Right lobe of liver (tissue), 6 donors: ENCODE measurements around the gene CAPN6. TPM values are rescaled to one million over a fixed set of nuclear protein-coding genes. Genes with fewer than 3 reads are reported as not detected.

Experiments used
- ATAC-seq, 4 donors: fragments of 200-7000 bp; cut with Tn5 transposase; one replicate each; pipeline ENCODE4 v1.9.1; 2020; ENCODE audit warnings: mild to moderate bottlenecking in 4 of 4, moderate library complexity in 4 of 4
- DNase-seq, 3 donors: peaks; one replicate each; pipeline ENCODE4 v3.0.0-alpha.2; 2020
- H3K27ac ChIP-seq, 3 donors: fragments of 200-600 bp; one replicate each; pipeline ENCODE4 v1.8.0; 2022
- H3K27me3 ChIP-seq, 2 donors: fragments of 200-600 bp; one replicate each; pipeline ENCODE4 v1.8.0; 2022
- H3K36me3 ChIP-seq, 4 donors: fragments of 200-600 bp; sonication (generic) in 1 of 4; one replicate each; pipeline versions ENCODE4 v1.5.1 to v1.8.0; 2017 to 2022; ENCODE audit warnings: control low read depth in 1 of 4
- H3K4me1 ChIP-seq, 4 donors: fragments of 200-600 bp; sonication (generic) in 1 of 4; one replicate each; pipeline versions ENCODE4 v1.5.1 to v1.8.0; 2017 to 2022; ENCODE audit warnings: control low read depth in 1 of 4
- H3K4me3 ChIP-seq, 3 donors: fragments of 200-600 bp; one replicate each; pipeline ENCODE4 v1.8.0; 2022
- H3K9me3 ChIP-seq, 4 donors: fragments of 200-600 bp; sonication (generic) in 1 of 4; one replicate each; pipeline versions ENCODE4 v1.5.1 to v1.8.0; 2017 to 2022; ENCODE audit warnings: control low read depth in 1 of 4
- POLR2A ChIP-seq: fragments of 450-650 bp; IDR thresholded peaks from one replicate; pipeline ENCODE4 v1.6.1; 2017; ENCODE audit warnings: antibody characterized with exemption, mild to moderate bottlenecking
- WGBS: methylation state at CpG from one replicate; pipeline ENCODE4 v1.1.6; 2018; ENCODE audit warnings: low coverage, low lambda C conversion rate; ENCODE audit not compliant: insufficient coverage; ENCODE audit errors: missing lambda C conversion rate; 5-methylcytosine and 5-hydroxymethylcytosine counted together
- intact Hi-C, 2 donors: fragments of 100-400 bp; cut with DNase I; formaldehyde crosslinking; loops; one replicate each; pipeline versions ENCODE4 v1.11.2 to v1.14.1; 2022
- total RNA-seq, 6 experiments: library from RNA; depleted of rRNA in 2 of 6; stranded (reverse); fragments of >200 nt in 2 of 6; fragmentation: NEBNext Ultra II Directional in 3 of 6; extraction: Animal tissue kit (Norgen Biotek cat#: 25700) in 3 of 6; gene quantifications; one replicate each; pipeline versions ENCODE4 v1.1.0 to v1.2.4, GENCODE V29; 2016 to 2023
- TF ChIP-seq, protein P1 (sequence below), 4 donors: fragments of 200-600 bp in 3 of 4; fragments of 450-650 bp in 1 of 4; IDR thresholded peaks; one replicate each; pipeline versions ENCODE4 v1.5.1 to v1.8.0; 2016 to 2022; ENCODE audit warnings: antibody characterized with exemption in 4 of 4, mild to moderate bottlenecking in 2 of 4
- donor health status: DM: no; HTN: yes; CAD: no.
- donor health status: DM: no; HTN: no; CAD: no.
- donor health status: DM: no; HTN: no; CAD: no.
- donor health status: DM: no; HTN: yes; CAD: no.
- donor health status: DM: no; HTN: yes; CAD: no.

CAPN6 gene
- total RNA-seq, 6 experiments from 2014 or later, result 0.12 to 0.44 (median 0.17) TPM

DNA sequence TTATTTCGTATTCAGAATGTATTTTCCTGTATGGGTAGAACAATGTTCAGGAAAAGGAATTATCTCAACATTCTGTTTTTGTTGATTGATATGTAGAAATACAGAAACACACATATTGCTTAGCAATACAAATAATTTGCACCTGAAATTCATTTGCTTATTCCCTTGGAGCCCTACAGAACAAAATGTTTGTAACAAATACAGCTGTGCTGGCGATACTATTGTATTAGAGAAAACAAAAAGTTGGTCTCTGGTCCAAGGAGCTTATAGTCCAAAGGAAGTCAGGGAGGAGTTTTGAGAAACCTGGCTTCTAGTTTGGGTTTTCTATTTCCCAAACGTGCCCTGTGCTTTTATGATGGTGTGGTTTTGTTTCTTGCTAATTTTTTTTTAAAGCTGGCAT, 37.8 kb upstream of the CAPN6 start:
- H3K4me1 ChIP-seq, result no peaks in the 10 kb centered on the region
- H3K4me3 ChIP-seq, result no peak overlapping the region
- no peaks in the 10 kb centered on the region for H3K9me3 ChIP-seq
- no peak for DNase-seq
- no peak for TF ChIP-seq POLR2A
- TF ChIP-seq, protein P1, sequence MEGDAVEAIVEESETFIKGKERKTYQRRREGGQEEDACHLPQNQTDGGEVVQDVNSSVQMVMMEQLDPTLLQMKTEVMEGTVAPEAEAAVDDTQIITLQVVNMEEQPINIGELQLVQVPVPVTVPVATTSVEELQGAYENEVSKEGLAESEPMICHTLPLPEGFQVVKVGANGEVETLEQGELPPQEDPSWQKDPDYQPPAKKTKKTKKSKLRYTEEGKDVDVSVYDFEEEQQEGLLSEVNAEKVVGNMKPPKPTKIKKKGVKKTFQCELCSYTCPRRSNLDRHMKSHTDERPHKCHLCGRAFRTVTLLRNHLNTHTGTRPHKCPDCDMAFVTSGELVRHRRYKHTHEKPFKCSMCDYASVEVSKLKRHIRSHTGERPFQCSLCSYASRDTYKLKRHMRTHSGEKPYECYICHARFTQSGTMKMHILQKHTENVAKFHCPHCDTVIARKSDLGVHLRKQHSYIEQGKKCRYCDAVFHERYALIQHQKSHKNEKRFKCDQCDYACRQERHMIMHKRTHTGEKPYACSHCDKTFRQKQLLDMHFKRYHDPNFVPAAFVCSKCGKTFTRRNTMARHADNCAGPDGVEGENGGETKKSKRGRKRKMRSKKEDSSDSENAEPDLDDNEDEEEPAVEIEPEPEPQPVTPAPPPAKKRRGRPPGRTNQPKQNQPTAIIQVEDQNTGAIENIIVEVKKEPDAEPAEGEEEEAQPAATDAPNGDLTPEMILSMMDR (IDR thresholded peaks at IDR 0.05), result no peak
- H3K36me3 ChIP-seq, result no peaks in the 10 kb centered on the region
- intact Hi-C loops, result no loop called here
- ATAC-seq, result no peak
- 26% methylated on average over 2 of the region's 3 CpGs for WGBS
- H3K27ac ChIP-seq, result no peak overlapping the region
- H3K27me3 ChIP-seq, result peaks cover 0 to 5% of the 10 kb centered on the region in 2 donors

DNA sequence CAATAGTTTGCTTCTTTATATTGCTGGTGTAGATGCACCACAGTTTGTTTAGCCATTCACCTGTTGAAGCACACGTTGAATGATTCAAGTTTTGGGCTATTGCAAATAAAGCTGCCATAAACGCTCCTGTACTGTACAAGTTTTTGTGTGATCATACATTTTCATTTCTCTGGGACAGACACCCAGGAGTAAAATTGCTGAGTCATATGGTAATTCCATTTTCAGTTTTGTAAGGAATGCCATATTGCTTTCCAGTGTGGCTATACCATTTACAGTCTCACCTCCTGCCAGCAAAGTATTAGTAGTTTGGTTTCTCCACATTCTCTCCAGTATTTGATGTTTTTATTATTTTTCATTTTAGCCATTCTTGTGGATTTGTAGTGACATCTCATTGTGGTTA, 32.0 kb upstream of the CAPN6 start:
- Histone ChIP-seq H3K9me3 (no peaks in the 10 kb centered on the region), H3K4me1 (no peaks in the 10 kb centered on the region), H3K36me3 (no peaks in the 10 kb centered on the region), H3K27me3 (no peaks in the 10 kb centered on the region), H3K27ac (no peak overlapping the region), H3K4me3 (no peak overlapping the region)
- WGBS, result 52% methylated on average over 2 of the region's 2 CpGs
- DNase-seq, result no peak
- no peak for TF ChIP-seq POLR2A
- TF ChIP-seq, protein P1 (IDR thresholded peaks at IDR 0.05), result no peak
- ATAC-seq, result no peak
- intact Hi-C loops, result no loop called here

DNA sequence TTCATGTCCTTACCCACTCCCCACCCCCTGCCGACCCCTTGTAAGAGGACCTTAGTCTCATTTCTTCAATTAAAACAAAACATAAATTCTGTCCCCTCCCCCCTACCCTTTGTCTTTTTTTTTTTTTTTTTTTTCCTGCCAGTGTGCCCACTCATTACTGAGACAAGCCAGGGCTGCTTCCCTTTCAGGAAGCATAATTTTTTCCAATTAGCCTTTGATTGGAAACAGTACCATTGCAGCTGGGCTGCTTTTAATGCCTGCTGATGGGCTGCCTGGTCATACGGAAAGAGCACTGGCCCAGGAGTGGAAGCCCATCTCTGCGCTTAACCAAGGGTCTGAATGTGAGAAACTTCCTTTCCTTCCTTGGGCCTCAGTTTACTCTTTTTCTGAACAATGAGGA, 18.6 kb upstream of the CAPN6 start:
- no peaks in the 10 kb centered on the region for H3K9me3 ChIP-seq
- no peaks in the 10 kb centered on the region for H3K36me3 ChIP-seq
- H3K4me1 ChIP-seq, result peaks cover 0 to 5% (median 2%) of the 10 kb centered on the region in 4 donors
- 73% methylated on average over 3 of the region's 3 CpGs for WGBS
- DNase-seq (no peak), ATAC-seq (no peak)
- H3K4me3 ChIP-seq, result no peak overlapping the region
- TF ChIP-seq POLR2A, result no peak
- TF ChIP-seq, protein P1 (IDR thresholded peaks at IDR 0.05), result no peak
- no peak overlapping the region for H3K27ac ChIP-seq
- intact Hi-C loops, result no loop called here
- H3K27me3 ChIP-seq, result no peaks in the 10 kb centered on the region

DNA sequence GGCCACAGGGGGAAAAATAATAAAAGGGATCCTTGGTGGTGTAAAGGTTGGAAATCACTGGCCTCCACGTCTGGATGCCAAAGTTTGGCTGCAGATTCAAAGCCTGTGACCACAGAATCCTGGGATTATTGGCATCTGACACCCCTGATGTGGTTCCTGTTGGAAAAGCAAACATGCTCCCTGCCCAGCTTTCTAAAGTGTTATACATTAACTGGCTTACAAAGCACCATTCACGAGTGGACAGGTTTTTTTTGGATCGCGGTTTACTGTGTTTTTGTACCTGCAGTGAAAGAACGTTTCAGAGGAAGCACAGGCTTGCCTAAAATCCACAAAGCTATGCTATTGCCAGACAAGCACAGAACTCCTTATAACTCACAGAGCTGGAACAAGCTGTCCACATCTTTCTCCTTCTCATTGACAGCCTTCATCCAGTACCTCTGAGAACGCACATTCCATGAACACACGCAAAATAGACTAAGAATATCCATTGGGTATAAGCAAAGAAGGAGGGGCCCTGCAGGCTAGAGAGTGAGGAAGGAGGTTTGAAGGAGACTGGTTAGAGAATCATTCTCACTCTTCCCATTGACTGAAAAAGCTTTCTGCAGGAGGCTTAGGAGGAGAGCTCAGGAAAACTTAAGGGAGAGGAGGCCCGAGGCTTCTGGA, 14.5 kb upstream of the CAPN6 start:
- no peak for TF ChIP-seq POLR2A
- TF ChIP-seq, protein P1 (IDR thresholded peaks at IDR 0.05), result no peak
- Histone ChIP-seq H3K9me3 (no peaks in the 10 kb centered on the region), H3K27ac (peak overlapping the region in 2 of 3 donors; percentile 24 to 59), H3K4me1 (peaks cover 0 to 5% (median 2%) of the 10 kb centered on the region in 4 donors), H3K27me3 (no peaks in the 10 kb centered on the region), H3K4me3 (no peak overlapping the region), H3K36me3 (no peaks in the 10 kb centered on the region)
- intact Hi-C loops, result no loop called here
- ATAC-seq (peak; percentile 80 to 95 (median 90)), DNase-seq (peak in 1 of 3 donors; percentile 59)
- 30% methylated on average over 8 of the region's 8 CpGs for WGBS
